GM18517 (cell line): ENCODE results near the gene OR2J2.
"Not testable (repeated sequence)": the region's sequence is repeated elsewhere in the genome, so short reads cannot be mapped to it uniquely, and the experiment has no call there.

Source experiments
- ATAC-seq: cut with Tn5 transposase; IDR thresholded peaks from one replicate; pipeline ENCODE4 v1.9.1; 2021; ENCODE audit warnings: mild to moderate bottlenecking, moderate library complexity; ENCODE audit not compliant: unreplicated experiment

The OR2J2 gene

DNA sequence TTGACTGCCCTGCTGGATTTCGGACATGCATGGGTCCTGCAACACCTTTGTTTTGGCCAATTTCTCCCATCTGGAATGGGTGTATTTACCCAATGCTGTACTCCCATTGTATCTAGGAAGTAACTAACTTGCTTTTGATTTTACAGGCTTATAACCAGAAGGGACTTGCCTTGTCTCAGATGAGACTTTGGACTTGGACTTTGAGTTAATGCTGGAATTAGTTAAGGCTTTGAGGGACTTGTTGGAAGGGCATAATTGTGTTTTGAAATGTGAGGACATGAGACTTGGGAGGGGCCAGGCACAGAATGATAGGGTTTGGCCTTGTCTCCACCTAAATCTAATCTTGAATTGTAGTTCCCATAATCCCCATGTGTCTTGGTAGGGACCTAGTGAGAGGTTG is 47.3 kb downstream of the OR2J2 start:
- ATAC-seq = not testable (repeated sequence)
